H1 (cell line): ENCODE data around the gene TRMT44. TPM values are rescaled to one million over a fixed set of nuclear protein-coding genes. Genes with fewer than 3 reads are reported as not detected.

ENCODE experiments used
- CTCF ChIA-PET: fragments of 300-600 bp; sonication (Branson Sonifier 250); formaldehyde crosslinking; loops from one replicate; lab custom pipeline; 2021; ENCODE audit not compliant: partially characterized antibody; lab: Charles Lee
- POLR2A ChIA-PET: fragments of 300-600 bp; sonication (Branson Sonifier 250); formaldehyde crosslinking; loops from one replicate; lab custom pipeline; 2021; ENCODE audit warnings: inconsistent platforms; ENCODE audit not compliant: partially characterized antibody; lab: Charles Lee
- DNase-seq, 2 experiments: peaks; one replicate each; pipeline versions ENCODE4 v3.0.0 to v3.0.0-alpha.2; 2010 to 2022; ENCODE audit warnings: low spot score in 2 of 2, low read depth in 1 of 2, mixed read lengths in 1 of 2
- FAIRE-seq: peaks from 2 replicates; lab custom pipeline; 2011; peaks lifted over from hg19 to GRCh38; lab: Jason Lieb, UNC
- H2AFZ ChIP-seq: 2 replicates; pipeline ENCODE4 v1.8.1; 2012; ENCODE audit warnings: low read length, inconsistent platforms
- H2AK5ac ChIP-seq: 2 replicates; pipeline ENCODE4 v1.6.1; 2013; ENCODE audit warnings: low read depth, low read length
- H2BK120ac ChIP-seq: replicated peaks from 2 replicates; pipeline ENCODE3; 2013; ENCODE audit warnings: low read depth, low read length, inconsistent platforms
- H2BK12ac ChIP-seq: 2 replicates; pipeline ENCODE4 v1.6.1; 2013; ENCODE audit warnings: low read depth, low read length
- H2BK15ac ChIP-seq: 2 replicates; pipeline ENCODE4 v1.6.1; 2013; ENCODE audit warnings: low read length
- H2BK20ac ChIP-seq: 2 replicates; pipeline ENCODE4 v1.6.1; 2013; ENCODE audit warnings: low read length
- H2BK5ac ChIP-seq: 2 replicates; pipeline ENCODE4 v1.6.1; 2013; ENCODE audit warnings: low read depth, low read length
- H3K14ac ChIP-seq: 2 replicates; pipeline ENCODE4 v1.6.1; 2013; ENCODE audit warnings: inconsistent platforms; ENCODE audit not compliant: insufficient read length
- H3K18ac ChIP-seq: 2 replicates; pipeline ENCODE4 v1.6.1; 2013; ENCODE audit warnings: low read length; ENCODE audit errors: extremely low read depth
- H3K23ac ChIP-seq: 2 replicates; pipeline ENCODE4 v1.6.1; 2013; ENCODE audit warnings: inconsistent platforms; ENCODE audit not compliant: insufficient read length
- H3K23me2 ChIP-seq: 2 replicates; pipeline ENCODE4 v1.6.1; 2013; ENCODE audit warnings: low read depth, low read length
- H3K27ac ChIP-seq: 2 replicates; pipeline ENCODE4 v1.6.1; 2011; ENCODE audit warnings: low read depth, low read length, inconsistent platforms
- H3K27me3 ChIP-seq, 4 experiments: replicated peaks in 1 of 4; 1 replicate in 1 of 4; 2 replicates in 3 of 4; pipeline versions ENCODE4 v1.6.1 to v1.8.1; 2011 to 2013; ENCODE audit warnings: low read length in 3 of 4, mild to moderate bottlenecking in 3 of 4, inconsistent platforms in 2 of 4, mixed read lengths in 2 of 4, moderate library complexity in 1 of 4; ENCODE audit not compliant: control insufficient read depth in 3 of 4, insufficient read depth in 3 of 4; ENCODE audit errors: extremely low read depth in 1 of 4
- H3K36me3 ChIP-seq, 4 experiments: 2 replicates each; pipeline versions ENCODE4 v1.6.1 to v1.8.1; 2011 to 2013; ENCODE audit warnings: mild to moderate bottlenecking in 4 of 4, low read length in 3 of 4, moderate library complexity in 2 of 4, control low read depth in 1 of 4, inconsistent platforms in 1 of 4; ENCODE audit not compliant: insufficient read depth in 4 of 4, control insufficient read depth in 2 of 4
- H3K4ac ChIP-seq: replicated peaks from 2 replicates; pipeline ENCODE3; 2013; ENCODE audit warnings: low read length, low read depth, mixed read lengths, inconsistent platforms; ENCODE audit not compliant: insufficient read length
- H3K4me1 ChIP-seq, 4 experiments: replicated peaks in 1 of 4; 1 replicate in 1 of 4; 2 replicates in 3 of 4; pipeline versions ENCODE4 v1.6.1 to v1.8.1; 2011 to 2013; ENCODE audit warnings: low read length in 3 of 4, inconsistent platforms in 2 of 4, mixed read lengths in 1 of 4; ENCODE audit not compliant: insufficient read depth in 4 of 4, control insufficient read depth in 3 of 4
- H3K4me2 ChIP-seq, 2 experiments: 2 replicates each; pipeline versions ENCODE4 v1.6.1 to v1.8.1; 2011 to 2013; ENCODE audit warnings: low read depth in 2 of 2, low read length in 2 of 2, control low read depth in 1 of 2, inconsistent platforms in 1 of 2, mild to moderate bottlenecking in 1 of 2; ENCODE audit not compliant: insufficient read depth in 1 of 2
- H3K4me3 ChIP-seq, 4 experiments: fragments of 200-600, 300-600 bp in 1 of 4; sonication (generic), shearing (Covaris generic), sonication (Bioruptor Twin) in 1 of 4; 2 replicates each; pipeline versions ENCODE4 v1.5.1 to v1.8.1; 2011 to 2016; ENCODE audit warnings: low read length in 4 of 4, low read depth in 3 of 4, control low read depth in 2 of 4, inconsistent platforms in 2 of 4, mild to moderate bottlenecking in 2 of 4, mixed read lengths in 1 of 4, moderate library complexity in 1 of 4; ENCODE audit not compliant: insufficient read depth in 2 of 4; ENCODE audit errors: extremely low read depth in 1 of 4
- H3K56ac ChIP-seq: replicated peaks from 2 replicates; pipeline ENCODE3; 2013; ENCODE audit warnings: low read depth, mild to moderate bottlenecking, mixed read lengths, low read length, inconsistent platforms; ENCODE audit not compliant: insufficient read length
- H3K79me1 ChIP-seq: 2 replicates; pipeline ENCODE4 v1.6.1; 2013; ENCODE audit warnings: low read depth, low read length, control low read depth
- H3K79me2 ChIP-seq, 2 experiments: 2 replicates each; pipeline versions ENCODE4 v1.6.1 to v1.8.1; 2012 to 2013; ENCODE audit warnings: low read length in 2 of 2, mild to moderate bottlenecking in 2 of 2, inconsistent platforms in 1 of 2; ENCODE audit not compliant: insufficient read depth in 2 of 2, control insufficient read depth in 1 of 2
- H3K9ac ChIP-seq, 4 experiments: replicated peaks in 1 of 4; 1 replicate in 1 of 4; 2 replicates in 3 of 4; pipeline versions ENCODE4 v1.6.1 to v1.8.1; 2011 to 2013; ENCODE audit warnings: low read depth in 3 of 4, low read length in 3 of 4, control low read depth in 2 of 4, mild to moderate bottlenecking in 2 of 4, moderate library complexity in 2 of 4, inconsistent platforms in 1 of 4; ENCODE audit errors: extremely low read depth in 1 of 4
- H3K9me3 ChIP-seq, 2 experiments: 2 replicates each; pipeline versions ENCODE4 v1.6.1 to v1.8.1; 2012 to 2013; ENCODE audit warnings: mild to moderate bottlenecking in 2 of 2, moderate library complexity in 2 of 2, control low read depth in 1 of 2, inconsistent platforms in 1 of 2, low read depth in 1 of 2, low read length in 1 of 2, mixed read lengths in 1 of 2; ENCODE audit not compliant: insufficient read depth in 2 of 2
- H4K20me1 ChIP-seq, 2 experiments: replicated peaks in 1 of 2; 2 replicates each; pipeline versions ENCODE3 to v1.8.1; 2011 to 2013; ENCODE audit warnings: inconsistent platforms in 2 of 2, low read length in 2 of 2, mild to moderate bottlenecking in 1 of 2; ENCODE audit not compliant: insufficient read depth in 2 of 2, control insufficient read depth in 1 of 2
- H4K5ac ChIP-seq: 2 replicates; pipeline ENCODE4 v1.6.1; 2013; ENCODE audit warnings: low read length, low read depth, mixed read lengths, inconsistent platforms; ENCODE audit not compliant: insufficient read length
- H4K8ac ChIP-seq: 2 replicates; pipeline ENCODE4 v1.8.0; 2013; ENCODE audit warnings: mild to moderate bottlenecking, moderate library complexity, low read length, inconsistent platforms; ENCODE audit not compliant: insufficient read depth; ENCODE audit errors: extremely low read depth
- H4K91ac ChIP-seq: replicated peaks from 2 replicates; pipeline ENCODE3; 2013; ENCODE audit warnings: low read length, mixed read lengths, inconsistent platforms; ENCODE audit not compliant: insufficient read length
- CBX8 ChIP-seq: fragments of 300-800, 300-1000 bp; sonication (generic); IDR thresholded peaks from 2 replicates; pipeline ENCODE4 v1.7.1; 2016; ENCODE audit warnings: low read depth, low read length, borderline replicate concordance
- CEBPB ChIP-seq: IDR thresholded peaks from 2 replicates; pipeline ENCODE4 v1.6.1; 2012; ENCODE audit warnings: low read depth, low read length
- GTF2F1 ChIP-seq: IDR thresholded peaks from 2 replicates; pipeline ENCODE4 v1.6.1; 2012; ENCODE audit warnings: low read depth, low read length, improper control_type of control experiment, borderline replicate concordance
- PHF8 ChIP-seq: fragments of 200-600 bp; sonication (generic); conservative IDR thresholded peaks from 2 replicates; pipeline ENCODE4 v1.7.1; 2012; ENCODE audit warnings: low read depth, mild to moderate bottlenecking, inconsistent platforms, low read length, moderate library complexity
- SIN3A ChIP-seq, 2 experiments: IDR thresholded peaks in 1 of 2; conservative IDR thresholded peaks in 1 of 2; 2 replicates each; pipeline ENCODE4 v1.6.1; 2011 to 2012; ENCODE audit warnings: low read length in 2 of 2, improper control_type of control experiment in 1 of 2, low read depth in 1 of 2, mild to moderate bottlenecking in 1 of 2
- SP1 ChIP-seq: IDR thresholded peaks from 2 replicates; pipeline ENCODE4 v1.6.1; 2011; ENCODE audit warnings: low read depth, low read length
- SP4 ChIP-seq: IDR thresholded peaks from 2 replicates; pipeline ENCODE4 v1.6.1; 2012; ENCODE audit warnings: low read length, inconsistent platforms
- WGBS, 2 experiments: shearing (Covaris generic) in 1 of 2; methylation state at CpG; one replicate each; pipeline versions ENCODE4 v1.1.6 to v1.1.7; 2013 to 2015; ENCODE audit warnings: low lambda C conversion rate in 2 of 2, mixed read lengths in 2 of 2, inconsistent platforms in 1 of 2, low coverage in 1 of 2, missing lambda C conversion rate in 1 of 2; ENCODE audit not compliant: insufficient replicate concordance in 2 of 2, insufficient coverage in 1 of 2, insufficient read length in 1 of 2; ENCODE audit errors: extremely low coverage in 1 of 2, missing lambda C conversion rate in 1 of 2; 5-methylcytosine and 5-hydroxymethylcytosine counted together
- polyA plus RNA-seq, 7 experiments: library from polyadenylated mRNA; depleted of rRNA in 3 of 7; stranded (reverse) in 5 of 7; unstranded in 2 of 7; fragments of >200 nt in 5 of 7; fragments of 200-250 nt in 2 of 7; gene quantifications; 1 replicate in 5 of 7; 2 replicates in 1 of 7; 4 replicates in 1 of 7; pipeline versions ENCODE4 v1.2.1 to v1.2.3, GENCODE V29; 2011 to 2013; ENCODE audit warnings: missing spikeins in 2 of 7, mixed read lengths in 2 of 7
- total RNA-seq: library from RNA; stranded (reverse); fragmentation: NEBNext Ultra II Directional; extraction: Animal tissue kit (Norgen Biotek cat#: 25700); gene quantifications from 2 replicates; pipeline ENCODE4 v1.2.1, GENCODE V29; 2021
- TF ChIP-seq, protein P1 (sequence below): IDR thresholded peaks from 2 replicates; pipeline ENCODE4 v1.6.1; 2011; ENCODE audit warnings: low read depth, mild to moderate bottlenecking, low read length; ENCODE audit not compliant: insufficient read depth

The TRMT44 gene
- total and polyA plus RNA-seq, 2 of the 8 experiments (the other 6 are each of a cell fraction or from before 2014, with no cell fraction given): 8.6 to 23.9 TPM

GRCh38 chr4:8477676-8478075, 37.1 kb downstream of the TRMT44 start:
- Histone ChIP-seq H3K27ac (no peak overlapping the region; the same call in 1 of the 2 replicates), H2BK12ac (no peak overlapping the region), H3K4me2 (no peak overlapping the region), H3K14ac (no peak overlapping the region), H3K23ac (no peak overlapping the region), H3K56ac (no peak overlapping the region), H3K9me3 (no peaks in the 10 kb centered on the region), H3K4me1 (peaks cover 0 to 3% (median 0%) of the 10 kb centered on the region in 4 experiments; a peak in 2 of 7 replicates), H3K4ac (no peak overlapping the region), H3K27me3 (no peaks in the 10 kb centered on the region), H3K79me2 (no peaks in the 10 kb centered on the region), H3K9ac (no peak overlapping the region), H4K91ac (no peak overlapping the region), H4K20me1 (peaks cover 0 to 5% of the 10 kb centered on the region in 2 experiments), H3K79me1 (no peaks in the 10 kb centered on the region), H3K18ac (no peak overlapping the region), H2BK120ac (no peak overlapping the region), H2AFZ (no peak overlapping the region), H4K5ac (no peak overlapping the region), H2BK15ac (no peak overlapping the region), H2BK5ac (no peak overlapping the region), H3K4me3 (no peak overlapping the region), H3K23me2 (no peaks in the 10 kb centered on the region), H3K36me3 (peaks cover 0 to 7% (median 4%) of the 10 kb centered on the region in 4 experiments; a peak in 4 of 8 replicates), H2BK20ac (no peak overlapping the region), H4K8ac (no peak overlapping the region), H2AK5ac (no peak overlapping the region)
- FAIRE-seq: no peak
- 83% methylated on average over 8 of the region's 8 CpGs; no CpG with 5 or more reads in 1 of the 2 experiments for WGBS, 2 experiments
- ChIA-PET POLR2A (interaction anchor here (0.9 kb wide), 1 partner anchor 9 kb away, joined by 3 read pairs; no protein-coding TSS in a partner anchor), CTCF (interaction anchor here (1.0 to 5.3 kb wide), 5 partner anchors 9 to 117 kb away, joined by 3 to 22 read pairs (median 4); no protein-coding TSS in a partner anchor)
- no peak for DNase-seq
- TF ChIP-seq, protein P1, sequence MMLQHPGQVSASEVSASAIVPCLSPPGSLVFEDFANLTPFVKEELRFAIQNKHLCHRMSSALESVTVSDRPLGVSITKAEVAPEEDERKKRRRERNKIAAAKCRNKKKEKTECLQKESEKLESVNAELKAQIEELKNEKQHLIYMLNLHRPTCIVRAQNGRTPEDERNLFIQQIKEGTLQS: no peak
- TF ChIP-seq SP1 (no peak), SIN3A (conservative IDR thresholded peaks at IDR 0.05 in 1 of 2, IDR thresholded peaks at IDR 0.05 in 1 of 2; ENCODE audit: low read depth in 1 of 2, low read length in 2 of 2) (no peak), CEBPB (no peak), CBX8 (no peak), GTF2F1 (no peak), SP4 (no peak), PHF8 (no peak)
